ENCODE measurements around the gene SVOP.
"Not testable (repeated sequence)": the region's sequence is repeated elsewhere in the genome, so short reads cannot be mapped to it uniquely, and the experiment has no call there.

SVOP gene

GRCh38 chr12:109033239-109034196 lies 12.7 kb upstream of the SVOP start:
- DNase-seq (ENCODE audit: low spot score) = no peak

DNA sequence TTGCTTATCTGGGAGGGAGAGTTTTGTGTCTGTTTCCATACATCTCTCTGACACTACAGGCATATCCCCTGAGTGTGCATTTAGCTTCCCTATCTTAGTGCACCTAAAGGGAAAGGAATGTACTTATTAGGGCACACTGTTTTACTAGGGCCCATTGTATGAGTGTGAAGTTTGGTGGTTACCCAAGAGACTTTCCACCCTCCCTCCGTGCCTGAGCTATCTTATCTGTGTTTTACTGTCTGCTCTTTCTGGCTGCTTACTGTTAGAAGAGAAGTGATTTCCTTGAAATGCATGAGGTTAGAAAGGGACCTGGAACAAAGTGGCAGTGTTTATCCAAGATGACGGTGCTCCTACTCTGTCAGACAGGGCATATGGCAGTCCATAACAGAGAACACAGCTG lies 8.5 kb upstream of the SVOP start:
- DNase-seq (ENCODE audit: low spot score) = no peak

- DNase-seq (ENCODE audit: low spot score) = not testable (repeated sequence)
Measured at GRCh38 chr12:109028624-109029023, 7.8 kb upstream of the SVOP start.

DNA sequence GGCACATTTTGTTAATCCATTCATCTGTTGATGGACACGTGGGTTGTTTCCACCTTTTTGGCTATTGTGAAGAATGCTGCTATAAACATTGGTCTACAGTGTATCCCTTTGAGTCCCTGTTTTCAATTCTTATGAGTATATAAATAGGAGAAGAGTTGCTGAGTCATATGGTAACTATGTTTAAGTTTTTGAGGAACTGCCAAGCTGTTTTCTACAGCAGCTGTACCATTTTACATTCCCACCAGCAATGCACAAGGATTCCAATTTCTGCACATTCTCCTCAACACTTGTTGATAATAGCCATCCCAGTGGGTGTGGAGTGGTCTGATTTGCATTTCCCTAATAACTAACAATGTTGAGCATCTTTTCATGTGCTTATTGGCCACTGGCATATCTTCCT lies 6.9 kb upstream of the SVOP start:
- no peak for DNase-seq (ENCODE audit: low spot score)

DNA sequence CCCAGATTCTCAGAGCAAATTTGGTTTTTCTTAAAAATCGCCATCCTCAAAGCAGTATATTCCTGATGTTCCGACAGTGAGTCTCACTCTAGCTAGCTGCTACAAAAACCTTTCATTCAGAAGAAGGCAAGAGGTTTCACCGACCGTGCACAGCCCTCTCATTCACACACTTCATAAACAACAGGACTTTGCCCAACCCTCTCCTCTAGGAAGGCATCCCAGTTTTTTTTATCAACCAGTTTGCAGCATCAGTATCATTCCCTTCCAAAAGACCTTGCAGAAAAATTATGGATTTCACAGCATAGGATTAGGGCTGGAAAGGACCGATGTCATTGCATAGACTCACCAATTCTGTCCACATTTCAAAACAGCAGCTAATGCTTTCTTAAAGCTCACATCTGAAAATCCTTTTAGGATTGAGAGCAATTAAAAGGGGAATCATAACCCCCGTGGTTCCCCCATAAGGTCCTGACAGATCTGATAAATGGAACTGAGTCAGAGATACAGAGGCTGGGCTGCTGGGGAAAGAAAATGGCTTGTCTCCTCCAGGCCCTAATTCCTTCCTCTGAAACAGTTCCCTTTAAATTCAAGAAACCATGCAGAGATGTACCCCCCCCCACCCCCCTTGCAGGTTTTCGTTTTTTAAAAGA lies 597 bp downstream of the SVOP start:
- DNase-seq (ENCODE audit: low spot score) = no peak

GRCh38 chr12:109018296-109018695 lies 2.6 kb downstream of the SVOP start:
- DNase-seq (ENCODE audit: low spot score) = no peak

DNA sequence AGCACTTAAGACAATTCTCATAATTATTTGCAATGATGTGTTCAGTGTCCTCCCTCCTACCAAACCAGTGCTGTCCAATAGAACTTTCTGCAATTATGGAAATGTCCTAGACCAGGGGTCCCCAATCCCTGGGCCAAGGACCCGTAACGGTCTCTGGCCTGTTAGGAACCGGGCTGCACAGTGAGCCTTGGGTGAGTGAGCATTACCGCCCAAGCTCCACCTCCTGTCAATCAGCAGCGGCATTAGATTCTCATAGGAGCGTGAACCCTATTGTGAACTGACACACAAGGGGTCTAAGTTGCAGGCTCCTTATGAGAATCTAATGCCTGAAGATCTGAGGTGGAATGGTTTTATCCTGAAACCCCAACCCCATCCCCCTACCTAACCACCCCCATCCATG lies 3.9 kb downstream of the SVOP start:
- no peak for DNase-seq (ENCODE audit: low spot score)

DNA sequence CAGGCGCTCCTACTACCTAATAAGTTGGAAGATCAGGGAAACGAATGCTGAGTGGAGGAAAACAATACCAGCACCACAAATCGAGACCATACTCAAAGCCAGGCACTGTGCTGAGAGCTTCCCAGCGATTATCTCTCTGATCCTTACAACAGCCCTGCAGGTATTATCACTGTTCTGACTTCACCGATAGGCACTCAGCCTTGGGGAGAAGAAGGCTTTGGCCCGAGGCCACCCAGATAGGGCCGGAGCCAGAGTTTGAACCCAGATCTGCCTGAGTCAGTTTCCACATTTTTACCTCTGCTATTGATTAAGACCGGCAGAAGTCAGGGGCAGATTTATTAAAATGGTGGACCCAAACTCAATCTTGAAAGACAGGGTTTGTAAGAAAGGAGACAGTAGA lies 4.9 kb downstream of the SVOP start:
- DNase-seq (ENCODE audit: low spot score) = no peak

DNA sequence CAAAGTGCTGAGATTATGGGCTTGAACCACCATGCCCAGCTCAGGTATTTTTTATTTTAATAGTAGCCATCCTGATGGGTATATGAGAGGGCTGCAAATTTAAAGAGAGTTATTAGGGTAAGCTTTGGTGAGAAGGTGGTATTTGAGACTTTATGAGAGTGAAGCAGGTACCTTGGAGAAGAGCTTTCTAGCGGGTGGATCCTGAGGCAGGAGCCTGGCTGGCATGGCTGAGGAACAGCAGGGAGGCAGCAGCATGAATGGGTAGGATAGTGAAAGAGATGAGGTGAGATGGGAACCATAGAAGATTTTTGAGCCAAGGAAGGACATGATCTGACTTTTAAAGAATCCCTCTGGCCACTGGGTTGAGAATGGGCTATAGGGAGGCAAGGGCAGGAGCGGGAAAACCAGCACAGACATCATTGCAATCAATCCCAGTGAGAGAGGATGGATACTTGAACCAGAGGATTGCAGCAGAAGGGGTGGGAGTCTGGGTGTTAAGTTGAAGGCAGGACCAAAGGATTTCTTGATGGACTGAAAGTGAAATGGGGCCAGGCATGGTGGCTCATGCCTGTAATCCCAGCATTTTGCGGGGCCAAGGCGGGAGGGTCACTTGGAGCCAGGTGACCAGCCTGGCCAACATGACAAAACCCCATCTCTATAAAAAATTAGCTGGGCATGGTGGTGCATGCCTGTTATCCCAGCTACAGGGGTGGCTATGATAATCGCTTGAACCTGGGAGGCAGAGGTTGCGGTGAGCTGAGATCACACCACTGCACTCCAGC lies 5.7 kb downstream of the SVOP start:
- no peak for DNase-seq (ENCODE audit: low spot score)

GRCh38 chr12:109010259-109010658 lies 10.6 kb downstream of the SVOP start:
- no peak for DNase-seq (ENCODE audit: low spot score)

DNA sequence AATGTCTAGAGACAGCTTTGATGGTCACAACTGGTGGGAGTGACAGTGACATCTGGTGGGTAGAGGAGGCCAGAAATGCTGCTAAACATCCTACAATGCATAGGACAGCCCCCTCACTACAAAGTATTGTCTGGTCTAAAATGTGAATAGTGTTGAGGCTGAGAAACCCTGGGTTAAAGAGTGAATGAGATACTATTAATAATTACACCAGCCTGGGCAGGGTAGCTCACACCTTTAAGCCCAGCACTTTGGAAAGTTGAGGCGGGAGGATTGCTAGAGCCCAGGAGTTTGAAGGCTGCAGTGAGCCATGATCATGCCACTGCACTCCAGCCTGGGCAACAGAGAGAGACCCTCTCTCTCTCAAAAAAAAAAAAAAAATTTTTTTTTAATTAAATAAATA lies 11.1 kb downstream of the SVOP start:
- DNase-seq (ENCODE audit: low spot score) = no peak

DNA sequence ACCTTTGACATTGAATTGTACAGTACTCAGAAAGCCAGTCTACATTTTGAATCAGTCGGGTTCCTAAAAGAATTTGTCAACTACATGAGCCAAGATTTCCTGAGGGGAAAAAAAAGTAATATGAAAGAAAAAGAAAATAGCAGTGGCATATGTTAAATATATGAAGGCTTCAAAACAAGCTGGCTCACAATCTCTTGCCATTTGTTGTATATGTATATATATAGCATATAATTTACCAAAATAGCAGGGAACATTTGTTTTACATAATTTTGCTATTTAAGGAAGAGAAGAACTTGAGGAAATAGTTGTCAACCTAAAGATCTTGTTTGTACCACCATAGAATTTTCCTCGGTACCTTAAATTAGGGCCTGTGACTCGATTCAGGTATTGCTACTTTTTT lies 16.9 kb downstream of the SVOP start:
- no peak for DNase-seq (ENCODE audit: low spot score)

- no peak for DNase-seq (ENCODE audit: low spot score)
Measured at GRCh38 chr12:108996320-108996719, 24.5 kb downstream of the SVOP start.

DNA sequence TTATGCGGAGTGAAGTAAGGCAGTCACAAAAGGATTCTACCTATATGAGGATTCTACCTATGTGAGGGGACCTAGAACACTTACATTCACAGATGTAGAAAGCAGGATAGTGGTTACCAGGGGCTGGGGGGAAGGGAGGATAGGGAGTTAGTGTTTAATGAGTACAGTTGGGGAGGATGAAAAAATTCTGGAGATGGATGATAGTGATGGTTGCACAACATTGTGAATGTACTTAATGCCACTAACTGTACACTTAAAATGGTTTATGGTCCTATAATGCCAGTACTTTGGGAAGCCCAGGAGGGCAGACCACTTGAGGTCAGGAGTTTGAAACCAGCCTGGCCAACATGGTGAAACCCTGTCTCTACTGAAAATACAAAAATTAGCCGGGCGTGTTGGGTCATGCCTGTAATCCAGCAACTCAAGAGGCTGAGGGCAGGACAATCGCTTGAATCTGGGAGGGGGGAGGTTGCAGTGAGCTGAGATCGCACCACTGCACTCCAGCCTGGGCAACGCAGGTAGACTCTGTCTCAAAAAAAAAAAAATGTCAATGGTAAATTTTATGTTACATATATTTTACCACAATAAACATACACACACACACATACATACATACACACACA lies 25.4 kb downstream of the SVOP start:
- no peak for DNase-seq (ENCODE audit: low spot score)

DNA sequence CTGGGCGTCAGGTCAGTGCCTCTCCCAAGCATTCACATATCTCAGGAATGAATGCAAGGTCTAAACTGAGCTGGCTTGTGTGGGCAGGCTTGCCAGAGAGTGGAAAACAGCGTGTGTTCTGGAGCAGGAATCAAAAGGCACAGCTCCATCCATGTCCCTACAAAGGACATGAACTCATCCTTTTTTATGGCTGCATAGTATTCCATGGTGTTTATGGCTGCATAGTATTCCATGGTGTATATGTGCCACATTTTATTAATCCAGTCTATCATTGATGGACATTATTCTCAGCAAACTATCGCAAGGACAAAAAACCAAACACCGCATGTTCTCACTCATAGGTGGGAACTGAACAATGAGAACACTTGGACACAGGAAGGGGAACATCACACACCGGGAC lies 30.8 kb downstream of the SVOP start:
- DNase-seq (ENCODE audit: low spot score) = not testable (repeated sequence)

GRCh38 chr12:108989376-108989775 lies 31.5 kb downstream of the SVOP start:
- no peak for DNase-seq (ENCODE audit: low spot score)

GRCh38 chr12:108985750-108986149 lies 35.1 kb downstream of the SVOP start:
- no peak for DNase-seq (ENCODE audit: low spot score)

DNA sequence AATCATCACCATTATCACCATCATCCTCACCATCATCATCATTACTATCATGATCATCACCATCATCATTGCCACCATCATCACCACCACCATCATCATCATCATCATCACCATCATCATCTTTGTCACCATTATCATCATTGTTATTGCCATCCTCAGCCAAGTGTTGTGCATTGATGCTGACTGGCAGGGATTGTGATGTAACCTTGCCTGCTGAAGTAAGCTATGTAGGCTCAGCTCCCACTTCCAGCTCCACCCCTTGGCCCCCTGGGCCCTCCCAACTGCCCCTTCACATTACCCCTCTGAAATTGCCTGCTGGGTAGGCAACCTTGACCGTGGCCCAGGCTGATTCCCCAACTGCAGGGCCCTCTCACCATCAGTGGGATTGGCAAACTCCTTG lies 37.6 kb downstream of the SVOP start:
- no peak for DNase-seq (ENCODE audit: low spot score)

DNA sequence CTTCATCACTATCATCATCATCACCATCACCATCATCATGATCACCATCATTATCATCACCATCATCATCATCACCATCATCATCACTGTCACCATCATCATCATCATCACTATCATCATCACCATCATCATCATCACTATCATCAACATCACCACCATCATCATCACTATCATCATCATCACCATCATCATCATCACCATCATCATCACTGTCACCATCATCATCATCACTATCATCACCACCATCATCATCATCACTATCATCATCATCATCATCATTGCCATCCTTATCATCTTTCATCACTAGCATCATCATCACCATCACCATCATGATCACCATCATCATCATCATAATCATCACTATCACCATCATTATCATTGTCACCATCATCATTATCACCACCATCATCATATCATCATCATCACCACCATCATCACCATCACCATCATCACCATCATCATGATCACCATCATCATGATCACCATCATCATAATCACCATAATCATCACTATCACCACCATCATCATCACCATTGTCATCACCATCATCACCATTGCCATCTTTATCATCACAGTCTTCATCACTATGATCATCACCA lies 38.1 kb downstream of the SVOP start:
- no peak for DNase-seq (ENCODE audit: low spot score)

DNA sequence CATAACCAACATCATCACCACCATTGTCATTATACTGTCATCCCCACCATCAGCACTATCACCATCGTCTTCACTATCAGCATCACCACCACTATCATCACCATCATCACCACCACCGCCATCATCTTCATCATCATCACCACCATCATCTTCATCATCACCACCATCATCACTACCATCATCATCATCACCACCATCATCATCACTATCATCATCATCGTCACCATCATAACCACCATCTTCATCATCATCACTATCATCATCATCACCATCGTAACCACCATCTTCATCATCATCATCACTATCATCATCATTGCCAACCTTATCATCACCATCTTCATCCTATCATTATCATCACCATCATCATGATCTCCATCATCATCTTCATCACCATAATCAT lies 39.0 kb downstream of the SVOP start:
- DNase-seq (ENCODE audit: low spot score) = no peak

GRCh38 chr12:108980831-108981618 lies 39.8 kb downstream of the SVOP start:
- peak; percentile 24 for DNase-seq (ENCODE audit: low spot score)
